GM18907 (cell line): ENCODE measurements around the gene KCNJ13.
"Not testable (repeated sequence)": the region's sequence is repeated elsewhere in the genome, so short reads cannot be mapped to it uniquely, and the experiment has no call there.

Experiments
- ATAC-seq: cut with Tn5 transposase; IDR thresholded peaks from one replicate; pipeline ENCODE4 v1.9.1; 2021; ENCODE audit warnings: mild to moderate bottlenecking, moderate library complexity; ENCODE audit not compliant: unreplicated experiment

The KCNJ13 gene

DNA sequence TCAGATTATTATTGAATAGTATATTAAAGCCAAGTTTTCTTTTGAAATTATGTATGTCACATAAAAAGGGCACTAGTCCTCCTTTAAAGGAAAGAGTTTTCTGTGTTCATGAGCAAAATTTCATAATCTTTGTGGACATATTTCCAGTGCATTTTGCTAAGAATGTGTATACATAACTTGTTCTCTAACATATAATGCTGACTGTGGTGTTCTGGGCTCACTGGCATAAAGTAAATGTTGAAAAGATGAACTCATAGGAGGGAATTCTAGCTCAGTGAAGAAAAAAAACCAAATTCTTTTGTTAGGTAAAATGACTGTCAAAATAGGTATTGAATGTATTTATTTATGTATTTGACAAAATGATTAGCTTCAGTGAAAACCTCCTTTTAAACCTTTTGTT is 6.2 kb downstream of the KCNJ13 start:
- no peak for ATAC-seq

GRCh38 chr2:232767866-232768265 is 8.5 kb downstream of the KCNJ13 start:
- no peak for ATAC-seq

DNA sequence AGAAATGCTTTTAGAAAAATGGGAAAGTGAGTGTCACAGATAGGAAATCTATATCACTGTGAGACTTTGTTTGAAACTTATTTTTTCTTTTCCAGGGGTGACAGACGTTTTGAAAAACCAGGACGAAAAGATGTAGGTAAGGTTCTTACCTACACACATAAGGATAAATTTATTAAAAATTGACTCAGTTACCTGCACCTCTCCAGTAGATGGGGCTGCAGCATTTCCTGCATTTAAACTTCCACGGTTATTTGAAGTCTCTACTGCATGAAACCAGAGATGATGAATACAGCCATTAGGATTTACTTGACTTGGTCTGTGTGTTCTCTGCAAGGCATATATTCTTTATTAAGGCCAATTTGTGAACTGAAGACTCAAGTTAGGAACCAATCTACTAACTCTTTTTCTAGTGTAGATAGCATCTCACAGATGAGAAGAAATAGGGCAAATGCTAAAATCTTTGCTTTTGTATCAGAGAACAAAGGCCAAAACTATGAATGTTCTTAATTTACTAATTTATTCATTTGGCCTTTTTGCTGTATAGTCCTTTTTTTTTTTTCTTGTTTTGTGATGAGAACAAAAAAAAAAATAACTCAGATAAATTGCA is 15.0 kb downstream of the KCNJ13 start:
- ATAC-seq, result no peak

DNA sequence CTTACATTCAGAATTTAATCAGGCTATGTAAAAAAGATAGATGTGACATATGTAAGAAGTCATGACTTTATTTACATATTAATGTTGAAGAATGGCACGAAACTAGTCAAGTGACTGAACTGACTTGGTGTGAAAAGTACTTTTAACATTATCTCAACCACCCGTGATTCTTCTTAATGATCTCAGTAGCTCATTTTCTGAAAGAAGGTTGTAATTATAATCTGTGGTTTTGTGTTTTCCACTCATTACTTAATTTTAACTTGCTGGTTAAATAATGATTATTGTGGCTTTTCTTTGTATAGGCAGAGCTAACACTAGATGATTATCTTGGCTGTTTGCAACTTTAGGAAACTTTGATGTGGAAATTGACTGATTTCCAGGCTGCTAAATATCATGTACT is 18.5 kb downstream of the KCNJ13 start:
- ATAC-seq, result no peak

- ATAC-seq, result no peak
Observed at GRCh38 chr2:232750135-232750671, 26.2 kb downstream of the KCNJ13 start.

- no peak for ATAC-seq
Observed at GRCh38 chr2:232749331-232749730, 27.0 kb downstream of the KCNJ13 start.

DNA sequence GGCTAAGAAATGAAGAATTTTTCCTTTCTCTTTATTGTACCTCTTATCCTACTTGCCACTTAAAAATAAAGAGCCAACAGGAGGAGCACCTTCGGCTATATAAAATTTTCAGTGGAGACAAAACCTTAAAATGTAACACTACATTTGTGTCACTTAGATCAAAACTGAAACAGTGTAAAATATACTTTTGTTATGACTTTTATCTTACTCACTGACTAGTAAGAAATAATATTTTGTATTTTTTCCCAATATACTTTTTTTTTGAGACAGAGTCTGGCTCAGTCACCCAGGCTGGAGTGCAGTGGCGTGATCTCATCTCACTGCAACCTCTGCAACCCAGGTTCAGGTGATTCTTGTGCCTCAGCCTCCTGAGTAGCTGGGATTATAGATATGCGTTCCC is 28.3 kb downstream of the KCNJ13 start:
- no peak for ATAC-seq

- no peak for ATAC-seq
Observed at GRCh38 chr2:232744963-232745362, 31.4 kb downstream of the KCNJ13 start.

GRCh38 chr2:232741972-232742371 is 34.4 kb downstream of the KCNJ13 start:
- ATAC-seq, result no peak

DNA sequence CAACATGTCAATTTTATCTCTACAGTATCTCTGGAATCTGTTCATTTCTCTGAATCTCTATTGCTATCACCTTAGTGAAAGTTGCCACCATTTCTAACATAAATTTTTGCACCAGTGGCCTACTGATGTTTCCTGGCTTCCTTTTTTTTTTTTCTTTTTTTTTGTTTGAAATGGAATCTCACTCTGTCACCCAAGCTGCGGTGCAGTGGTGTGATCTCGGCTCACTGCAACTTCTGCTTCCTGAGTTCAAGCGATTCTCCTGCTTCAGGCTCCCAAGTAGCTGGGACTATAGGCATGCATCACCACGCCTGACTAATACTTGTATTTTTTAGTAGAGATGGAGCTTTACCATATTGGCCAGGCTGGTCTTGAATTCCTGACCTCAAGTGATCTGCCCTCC is 35.1 kb downstream of the KCNJ13 start:
- no peak for ATAC-seq

GRCh38 chr2:232731470-232731869 is 44.9 kb downstream of the KCNJ13 start:
- ATAC-seq, result no peak

DNA sequence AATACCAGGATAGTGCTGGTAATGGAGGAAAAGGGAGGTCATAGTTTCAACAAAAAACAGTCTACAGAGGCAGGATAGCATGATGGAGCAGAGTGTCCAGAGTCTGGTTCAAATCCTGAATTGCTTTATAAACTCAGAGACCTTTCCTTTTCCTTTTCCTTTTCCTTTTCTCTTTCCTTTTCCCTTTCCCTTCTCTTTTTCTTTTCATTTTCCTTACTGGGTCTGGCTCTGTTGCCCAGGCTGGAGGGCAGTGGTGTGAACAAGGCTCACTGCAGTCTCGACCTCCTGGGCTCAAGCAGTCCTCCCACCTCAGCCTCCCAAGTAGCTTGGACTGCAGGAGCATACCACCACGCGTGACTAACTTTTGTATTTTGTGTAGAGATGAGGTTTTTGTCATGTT is 47.6 kb downstream of the KCNJ13 start:
- ATAC-seq, result no peak

GRCh38 chr2:232723027-232723426 is 53.3 kb downstream of the KCNJ13 start:
- no peak for ATAC-seq

GRCh38 chr2:232721882-232722281 is 54.5 kb downstream of the KCNJ13 start:
- no peak for ATAC-seq

GRCh38 chr2:232721261-232721660 is 55.1 kb downstream of the KCNJ13 start:
- ATAC-seq, result no peak

DNA sequence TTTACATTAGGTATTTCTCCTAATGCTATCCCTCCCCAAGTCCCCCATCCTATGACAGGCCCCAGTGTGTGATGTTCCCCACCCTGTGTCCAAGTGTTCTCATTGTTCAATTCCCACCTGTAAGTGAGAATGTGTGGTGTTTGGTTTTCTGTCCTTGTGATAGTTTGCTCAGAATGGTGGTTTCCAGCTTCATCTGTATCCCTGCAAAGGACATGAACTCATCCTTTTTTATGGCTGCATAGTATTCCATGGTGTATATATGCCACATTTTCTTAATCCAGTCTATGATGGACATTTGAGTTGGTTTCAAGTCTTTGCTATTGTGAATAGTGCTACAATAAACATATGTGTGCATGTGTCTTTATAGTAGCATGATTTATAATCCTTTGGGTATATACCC is 56.3 kb downstream of the KCNJ13 start:
- not testable (repeated sequence) for ATAC-seq
